ENCODE data around the gene CALCR.
"Not testable (repeated sequence)": the region's sequence is repeated elsewhere in the genome, so short reads cannot be mapped to it uniquely, and the experiment has no call there.

The CALCR gene

GRCh38 chr7:93601363-93601762, 26.8 kb upstream of the CALCR start:
- no peak for TF ChIP-seq CTCF (IDR thresholded peaks at IDR 0.05)
- H3K27ac Mint-ChIP-seq = no peak overlapping the region
- H3K4me3 Mint-ChIP-seq = no peak overlapping the region
- H3K27me3 Mint-ChIP-seq (ENCODE audit: low read depth, poor library complexity) = peaks cover 3% of the 10 kb centered on the region
- no peak for DNase-seq
- H3K36me3 Mint-ChIP-seq (ENCODE audit: low read depth) = no peaks in the 10 kb centered on the region
- H3K9me3 Mint-ChIP-seq = no peaks in the 10 kb centered on the region
- no peaks in the 10 kb centered on the region for H3K4me1 Mint-ChIP-seq

- peaks cover 8% of the 10 kb centered on the region for H3K4me1 Mint-ChIP-seq
- peaks cover 8% of the 10 kb centered on the region for H3K27me3 Mint-ChIP-seq (ENCODE audit: low read depth, poor library complexity)
- no peak for TF ChIP-seq CTCF (IDR thresholded peaks at IDR 0.05)
- peaks cover 9% of the 10 kb centered on the region for H3K36me3 Mint-ChIP-seq (ENCODE audit: low read depth)
- no peak overlapping the region for H3K27ac Mint-ChIP-seq
- no peak for DNase-seq
- no peak overlapping the region for H3K4me3 Mint-ChIP-seq
- peaks cover 22% of the 10 kb centered on the region for H3K9me3 Mint-ChIP-seq
These were observed 19.7 kb upstream of the CALCR start for GRCh38 chr7:93594250-93594649.

- H3K4me3 Mint-ChIP-seq = peak overlapping the region; percentile 13
- H3K27me3 Mint-ChIP-seq (ENCODE audit: low read depth, poor library complexity) = peaks cover 8% of the 10 kb centered on the region
- H3K4me1 Mint-ChIP-seq = peaks cover 8% of the 10 kb centered on the region
- H3K36me3 Mint-ChIP-seq (ENCODE audit: low read depth) = peaks cover 9% of the 10 kb centered on the region
- TF ChIP-seq CTCF (IDR thresholded peaks at IDR 0.05) = no peak
- H3K9me3 Mint-ChIP-seq = peaks cover 27% of the 10 kb centered on the region
- no peak overlapping the region for H3K27ac Mint-ChIP-seq
- no peak for DNase-seq
These were observed 18.2 kb upstream of the CALCR start for GRCh38 chr7:93592588-93593266.

- Mint-ChIP-seq H3K4me3 (peak overlapping the region; percentile 59), H3K9me3 (peaks cover 38% of the 10 kb centered on the region)
- not testable (repeated sequence) for DNase-seq; H3K27ac Mint-ChIP-seq; H3K36me3 Mint-ChIP-seq (ENCODE audit: low read depth); H3K4me1 Mint-ChIP-seq; H3K27me3 Mint-ChIP-seq (ENCODE audit: low read depth, poor library complexity)
These were observed 16.9 kb upstream of the CALCR start for GRCh38 chr7:93591224-93592050.

- H3K9me3 Mint-ChIP-seq = peaks cover 33% of the 10 kb centered on the region
- H3K4me1 Mint-ChIP-seq; H3K4me3 Mint-ChIP-seq; H3K27ac Mint-ChIP-seq; H3K36me3 Mint-ChIP-seq (ENCODE audit: low read depth); DNase-seq; H3K27me3 Mint-ChIP-seq (ENCODE audit: low read depth, poor library complexity): not testable (repeated sequence)
These were observed 11.9 kb upstream of the CALCR start for GRCh38 chr7:93586479-93586865.

- not testable (repeated sequence) for H3K4me3 Mint-ChIP-seq; H3K36me3 Mint-ChIP-seq (ENCODE audit: low read depth); H3K27me3 Mint-ChIP-seq (ENCODE audit: low read depth, poor library complexity); DNase-seq; H3K4me1 Mint-ChIP-seq; H3K27ac Mint-ChIP-seq
- peaks cover 30% of the 10 kb centered on the region for H3K9me3 Mint-ChIP-seq
These were observed 11.4 kb upstream of the CALCR start for GRCh38 chr7:93585694-93586478.

- Mint-ChIP-seq H3K4me3 (no peak overlapping the region), H3K27me3 (ENCODE audit: low read depth, poor library complexity) (peaks cover 54% of the 10 kb centered on the region), H3K4me1 (peaks cover 19% of the 10 kb centered on the region), H3K27ac (no peak overlapping the region), H3K9me3 (no peaks in the 10 kb centered on the region), H3K36me3 (ENCODE audit: low read depth) (no peaks in the 10 kb centered on the region)
- no peak for DNase-seq
- TF ChIP-seq CTCF (IDR thresholded peaks at IDR 0.05) = no peak
These were observed 4.9 kb upstream of the CALCR start for GRCh38 chr7:93579431-93579830.

Data from nephron progenitor cell (in vitro differentiated cells).